Kasumi-1 (cell line): ENCODE results near the gene FCGR3B.
"Not testable (repeated sequence)": the region's sequence is repeated elsewhere in the genome, so short reads cannot be mapped to it uniquely, and the experiment has no call there.

ENCODE experiments used
- DNase-seq, 2 experiments: peaks; one replicate each; lab custom pipeline; 2025; lab: John Stamatoyannopoulos, UW

FCGR3B gene

DNA sequence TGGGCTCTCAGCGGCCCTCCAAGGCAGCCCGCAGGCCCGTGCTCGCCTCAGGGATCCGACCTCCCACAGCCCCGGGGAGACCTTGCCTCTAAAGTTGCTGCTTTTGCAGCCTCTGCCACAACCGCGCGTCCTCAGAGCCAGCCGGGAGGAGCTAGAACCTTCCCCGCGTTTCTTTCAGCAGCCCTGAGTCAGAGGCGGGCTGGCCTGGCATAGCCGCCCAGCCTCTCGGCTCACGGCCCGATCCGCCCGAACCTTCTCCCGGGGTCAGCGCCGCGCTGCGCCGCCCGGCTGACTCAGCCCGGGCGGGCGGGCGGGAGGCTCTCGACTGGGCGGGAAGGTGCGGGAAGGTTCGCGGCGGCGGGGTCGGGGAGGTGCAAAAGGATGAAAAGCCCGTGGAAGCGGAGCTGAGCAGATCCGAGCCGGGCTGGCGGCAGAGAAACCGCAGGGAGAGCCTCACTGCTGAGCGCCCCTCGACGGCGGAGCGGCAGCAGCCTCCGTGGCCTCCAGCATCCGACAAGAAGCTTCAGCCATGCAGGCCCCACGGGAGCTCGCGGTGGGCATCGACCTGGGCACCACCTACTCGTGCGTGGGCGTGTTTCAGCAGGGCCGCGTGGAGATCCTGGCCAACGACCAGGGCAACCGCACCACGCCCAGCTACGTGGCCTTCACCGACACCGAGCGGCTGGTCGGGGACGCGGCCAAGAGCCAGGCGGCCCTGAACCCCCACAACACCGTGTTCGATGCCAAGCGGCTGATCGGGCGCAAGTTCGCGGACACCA, 25.0 kb downstream of the FCGR3B start:
- DNase-seq = not testable (repeated sequence)

DNA sequence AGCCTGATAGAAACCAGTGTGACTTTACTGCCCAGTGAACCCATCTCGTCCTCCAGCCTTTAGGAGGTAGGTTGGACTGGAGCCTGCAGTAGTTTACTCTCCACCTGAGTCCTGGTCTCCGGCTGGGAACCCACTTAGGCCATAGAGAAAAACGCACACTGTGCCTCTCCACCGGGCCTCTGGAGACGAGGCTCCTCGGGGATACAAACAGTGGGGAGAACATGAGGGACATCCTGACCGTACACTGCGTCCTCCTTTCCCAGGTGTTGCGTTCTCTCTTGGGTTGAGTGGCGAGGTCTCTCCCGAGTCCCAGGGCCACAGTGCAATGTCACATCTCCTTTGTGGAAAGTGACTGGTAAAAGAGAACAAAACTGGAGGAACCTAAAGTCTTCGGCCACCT, 26.0 kb downstream of the FCGR3B start:
- not testable (repeated sequence) for DNase-seq

DNA sequence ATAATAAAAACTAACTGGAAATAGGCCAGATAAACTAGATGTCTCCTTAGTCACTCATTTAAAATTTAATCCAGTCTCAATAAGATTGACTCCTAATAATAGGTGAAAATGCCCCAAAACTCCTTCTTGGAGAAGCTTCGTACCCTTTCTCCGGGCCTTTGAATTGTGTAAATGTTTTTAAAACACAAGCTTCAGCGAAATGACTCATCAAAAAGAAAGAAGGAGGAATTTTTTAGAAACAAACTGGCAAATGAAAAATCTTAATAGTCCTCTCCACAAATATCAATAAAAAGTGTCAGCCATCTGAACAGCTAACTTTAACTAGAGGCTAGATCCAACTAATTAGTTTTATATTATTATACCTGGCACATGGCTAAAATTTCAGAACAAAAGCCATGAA, 33.9 kb downstream of the FCGR3B start:
- not testable (repeated sequence) for DNase-seq

DNA sequence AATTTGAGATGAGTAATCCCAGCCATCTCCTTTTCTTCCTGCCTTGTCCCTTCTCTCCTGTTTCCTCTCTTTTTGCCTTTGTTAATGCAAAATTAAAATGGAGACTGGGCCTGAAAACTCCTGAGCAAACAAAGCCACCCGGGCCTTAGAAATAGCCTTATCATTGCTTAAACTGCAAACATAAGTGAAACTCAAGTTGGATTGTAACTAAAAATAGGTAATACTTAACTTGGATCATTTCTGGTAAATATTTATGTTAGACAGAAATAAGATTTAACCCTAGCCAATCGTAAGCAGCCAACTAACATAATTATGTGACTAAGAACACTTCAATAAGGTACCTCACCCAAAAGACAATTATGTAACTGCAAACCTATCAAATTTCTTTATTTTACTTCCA, 35.4 kb downstream of the FCGR3B start:
- not testable (repeated sequence) for DNase-seq

DNA sequence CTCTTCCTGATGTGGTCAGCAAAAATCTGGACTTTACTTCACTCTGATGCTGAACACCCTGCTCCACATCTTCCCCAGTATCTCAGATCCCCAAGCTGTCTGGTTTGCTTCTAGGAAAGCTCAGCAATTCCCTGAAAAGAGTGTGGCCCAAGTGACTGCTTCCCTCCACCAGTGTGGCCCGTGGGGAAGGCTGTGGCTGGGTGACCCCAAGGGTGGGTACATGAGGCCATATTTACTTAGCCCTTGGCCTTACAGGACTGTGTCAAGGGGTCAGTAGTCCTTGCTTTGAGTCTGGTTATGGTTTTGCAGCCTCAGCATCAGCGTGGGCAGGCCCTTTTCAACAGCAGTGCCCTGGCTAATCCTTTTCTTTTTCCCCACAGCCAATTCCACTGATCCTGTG, 35.8 kb downstream of the FCGR3B start:
- DNase-seq = not testable (repeated sequence)

DNA sequence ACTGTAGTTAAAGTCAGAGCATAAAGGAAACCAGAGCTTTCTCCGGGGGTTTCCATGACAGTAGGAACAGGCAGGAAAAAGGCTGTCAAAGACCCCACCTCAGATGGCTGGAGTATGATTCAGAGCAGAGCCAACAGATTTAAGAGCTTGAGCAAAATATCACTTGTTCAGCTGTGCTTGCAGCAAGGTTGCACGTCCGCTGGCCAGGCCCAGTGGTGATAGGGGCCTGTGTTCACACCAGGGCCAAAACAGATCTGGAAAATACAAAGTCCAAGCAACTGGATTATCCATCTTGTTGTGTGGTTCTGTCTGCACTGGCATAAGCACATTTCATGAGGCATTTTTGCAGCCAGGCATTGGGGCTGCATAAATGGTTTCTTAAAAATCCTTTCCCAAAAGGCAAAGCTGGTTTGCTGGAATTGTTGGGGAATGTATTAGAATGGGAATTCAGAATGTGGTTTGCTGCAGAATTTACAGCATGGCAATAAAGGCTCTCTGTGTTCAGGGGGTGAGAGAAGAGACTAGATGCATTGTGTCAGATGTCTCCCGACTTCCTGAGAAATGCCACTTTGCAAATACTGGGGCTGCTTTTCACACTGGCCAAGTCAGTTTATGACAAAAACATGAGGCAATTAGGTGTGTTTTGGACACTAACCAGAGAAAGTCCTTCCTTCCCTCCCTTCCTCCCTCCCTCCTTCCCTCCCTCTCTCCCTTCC, 36.5 kb downstream of the FCGR3B start:
- not testable (repeated sequence) for DNase-seq

DNA sequence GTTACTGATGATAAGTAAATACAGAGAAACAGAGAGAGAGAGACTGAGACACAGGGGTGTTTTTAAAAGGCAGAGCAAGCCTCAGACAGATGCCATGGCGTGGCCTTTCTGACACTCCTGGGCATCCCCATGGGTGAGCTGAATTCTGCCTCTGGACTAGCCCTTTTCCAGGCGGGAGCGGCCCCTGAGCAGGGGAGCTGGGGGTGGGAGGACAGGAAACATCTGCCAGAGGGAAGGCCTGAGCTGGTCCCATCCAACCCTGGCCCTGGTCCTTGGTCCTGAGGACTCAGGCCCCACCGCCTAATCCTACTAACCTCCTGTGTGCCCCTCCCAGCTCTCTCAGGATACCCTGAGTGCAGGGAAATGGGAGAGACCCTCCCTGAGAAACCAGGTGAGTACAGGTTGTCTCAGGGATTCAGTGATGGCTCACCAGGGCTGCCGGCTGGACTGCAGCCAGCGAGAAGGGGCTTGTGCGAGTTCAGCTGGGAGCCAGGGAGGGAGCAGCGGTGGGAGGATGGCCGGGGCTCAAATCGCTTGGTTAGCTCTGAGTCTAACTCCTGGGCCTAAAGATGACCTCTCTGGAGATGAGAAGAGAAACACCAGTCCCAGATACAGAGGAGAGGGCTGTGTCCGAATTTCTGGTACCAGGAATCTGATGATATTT, 37.8 kb downstream of the FCGR3B start:
- DNase-seq = not testable (repeated sequence)

DNA sequence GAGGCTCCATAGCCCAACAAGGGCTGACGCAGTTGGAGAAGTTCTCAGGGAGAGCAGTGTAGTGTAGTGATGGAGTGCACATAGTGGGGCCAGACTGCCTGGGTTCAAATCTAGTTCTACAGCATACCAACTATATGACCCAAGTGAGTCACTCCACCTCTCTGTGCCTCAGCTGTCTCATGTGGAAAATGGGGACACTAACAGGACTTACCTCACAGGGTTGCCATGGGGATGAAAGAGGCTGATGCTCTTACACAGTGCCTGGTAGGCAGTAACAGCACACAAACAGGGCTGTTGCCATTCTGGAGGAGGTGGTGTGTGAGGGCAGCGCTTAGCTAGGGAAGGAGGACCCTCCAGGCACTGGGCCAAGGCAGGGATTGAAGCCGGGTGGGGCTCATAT, 38.4 kb downstream of the FCGR3B start:
- DNase-seq = not testable (repeated sequence)

DNA sequence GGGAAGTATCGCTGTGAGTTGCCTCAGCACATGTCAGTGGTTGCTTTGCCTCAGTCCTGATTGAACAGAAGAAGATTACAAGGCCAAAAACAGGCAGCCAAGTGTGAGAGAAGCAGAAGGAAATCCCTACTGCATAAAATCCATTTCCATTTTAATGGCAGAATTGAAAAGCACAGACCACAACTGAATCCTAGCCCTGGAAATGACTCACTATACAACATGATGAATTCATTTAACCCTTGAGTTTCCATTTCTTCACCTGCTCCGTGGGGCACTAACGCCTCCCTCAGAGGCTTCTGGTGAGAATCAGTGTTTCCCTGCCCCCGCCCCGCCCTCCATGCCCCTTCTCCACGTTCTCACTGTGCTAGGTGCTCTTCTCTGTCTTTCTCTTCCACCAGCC, 41.1 kb downstream of the FCGR3B start:
- not testable (repeated sequence) for DNase-seq

DNA sequence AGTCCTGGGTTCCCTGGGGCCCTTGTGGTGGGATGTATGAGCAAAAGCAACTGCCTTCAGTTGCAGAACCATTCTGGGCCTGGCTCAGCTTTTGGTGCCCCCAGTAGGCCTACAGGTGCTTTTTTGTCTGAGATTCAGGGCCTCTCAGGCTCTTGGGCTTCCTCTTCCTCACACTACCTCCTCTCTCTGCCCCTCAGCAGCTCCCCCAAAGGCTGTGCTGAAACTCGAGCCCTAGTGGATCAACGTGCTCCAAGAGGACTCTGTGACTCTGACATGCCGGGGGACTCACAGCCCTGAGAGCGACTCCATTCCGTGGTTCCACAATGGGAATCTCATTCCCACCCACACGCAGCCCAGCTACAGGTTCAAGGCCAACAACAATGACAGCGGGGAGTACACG, 41.6 kb downstream of the FCGR3B start:
- not testable (repeated sequence) for DNase-seq

DNA sequence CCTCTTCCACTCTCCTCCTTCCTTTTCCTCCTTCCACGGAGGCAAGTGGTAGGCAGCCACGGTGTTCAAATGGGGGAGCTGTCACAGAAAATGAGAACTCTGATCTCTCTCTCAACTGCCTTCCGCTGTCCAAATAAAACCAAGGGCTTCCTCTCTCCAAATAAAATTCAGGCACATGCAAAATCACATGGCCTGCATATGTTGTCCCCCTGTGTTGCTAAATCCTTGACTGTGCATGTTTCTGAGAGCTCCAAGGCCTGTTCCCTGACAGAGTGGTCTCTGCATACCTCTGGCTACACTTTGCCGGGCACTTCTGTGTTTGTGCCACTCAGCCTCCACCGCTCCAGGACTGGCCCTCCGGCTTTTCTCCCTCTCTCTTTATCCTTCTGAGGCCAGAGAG, 42.4 kb downstream of the FCGR3B start:
- not testable (repeated sequence) for DNase-seq

DNA sequence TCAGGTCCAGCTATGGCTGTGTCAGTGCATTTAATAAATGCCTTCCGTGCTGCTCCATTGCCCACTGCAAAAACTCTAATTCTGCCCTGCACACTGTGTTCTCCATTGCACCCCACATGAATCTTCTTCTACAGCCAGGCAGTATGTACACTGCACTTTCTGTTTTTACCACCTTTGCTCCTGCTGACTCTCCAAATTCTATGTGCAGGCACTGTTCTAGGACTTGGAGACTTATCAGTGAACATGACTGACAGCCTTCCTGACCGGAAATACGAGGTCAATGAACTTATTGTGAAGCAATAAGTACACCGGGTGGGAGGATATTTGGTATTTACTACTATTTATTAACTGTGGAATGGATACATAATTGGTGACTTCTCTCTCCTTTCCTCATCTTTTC, 48.1 kb downstream of the FCGR3B start:
- DNase-seq = not testable (repeated sequence)

DNA sequence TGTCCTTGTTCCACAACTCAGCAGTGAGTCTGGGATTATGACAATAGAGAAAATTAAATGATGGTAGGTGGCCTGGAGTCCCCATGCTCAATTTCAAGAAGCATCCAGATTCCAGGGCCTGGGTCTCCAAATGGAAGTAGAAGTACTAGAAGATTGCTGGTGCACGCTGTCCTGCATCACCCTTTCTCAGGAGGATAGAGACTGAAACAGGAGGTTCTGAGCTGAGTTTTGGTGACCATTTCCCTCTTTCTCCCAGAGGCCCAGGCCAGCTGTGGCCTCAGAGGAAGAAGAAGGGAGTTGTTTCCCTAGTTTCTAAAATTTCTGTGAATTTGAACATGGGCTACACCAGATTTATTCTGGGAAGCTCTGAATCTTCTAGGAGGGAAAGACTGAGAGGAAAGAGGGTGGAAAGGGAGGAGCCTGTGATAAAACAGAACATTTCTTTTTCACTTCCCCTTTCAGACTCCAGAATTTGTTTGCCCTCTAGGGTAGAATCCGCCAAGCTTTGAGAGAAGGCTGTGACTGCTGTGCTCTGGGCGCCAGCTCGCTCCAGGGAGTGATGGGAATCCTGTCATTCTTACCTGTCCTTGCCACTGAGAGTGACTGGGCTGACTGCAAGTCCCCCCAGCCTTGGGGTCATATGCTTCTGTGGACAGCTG, 50.0 kb downstream of the FCGR3B start:
- not testable (repeated sequence) for DNase-seq

DNA sequence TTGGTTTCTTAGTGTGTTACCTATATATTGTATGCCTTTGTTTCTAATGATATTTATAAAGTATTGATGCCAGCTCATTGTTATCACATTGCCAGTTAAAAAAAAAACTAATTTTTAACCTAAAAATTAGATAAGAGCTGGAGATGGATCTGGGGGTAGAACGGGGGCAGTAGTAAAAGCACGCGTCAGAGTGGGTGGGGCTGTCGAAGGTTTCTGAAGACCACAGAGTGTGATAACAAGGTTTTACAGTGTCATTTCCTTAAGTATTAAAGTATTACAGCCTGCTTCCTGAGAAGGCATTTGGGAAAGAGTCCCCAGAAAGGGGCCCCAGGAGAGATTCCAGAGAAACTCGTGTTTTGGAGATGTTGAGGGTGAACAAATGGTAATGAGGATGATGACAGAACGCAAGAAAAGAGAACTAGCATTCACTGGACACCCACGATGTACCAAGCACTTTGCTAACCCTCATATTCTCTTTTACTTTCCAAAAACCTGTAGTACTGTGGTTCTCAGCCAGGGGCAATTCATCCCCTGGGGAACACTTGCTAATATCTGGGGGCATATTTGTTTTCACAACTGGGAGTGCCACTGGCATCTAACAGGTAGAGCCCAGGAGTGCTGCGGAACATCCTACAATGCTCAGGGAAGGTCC, 51.0 kb downstream of the FCGR3B start:
- not testable (repeated sequence) for DNase-seq

DNA sequence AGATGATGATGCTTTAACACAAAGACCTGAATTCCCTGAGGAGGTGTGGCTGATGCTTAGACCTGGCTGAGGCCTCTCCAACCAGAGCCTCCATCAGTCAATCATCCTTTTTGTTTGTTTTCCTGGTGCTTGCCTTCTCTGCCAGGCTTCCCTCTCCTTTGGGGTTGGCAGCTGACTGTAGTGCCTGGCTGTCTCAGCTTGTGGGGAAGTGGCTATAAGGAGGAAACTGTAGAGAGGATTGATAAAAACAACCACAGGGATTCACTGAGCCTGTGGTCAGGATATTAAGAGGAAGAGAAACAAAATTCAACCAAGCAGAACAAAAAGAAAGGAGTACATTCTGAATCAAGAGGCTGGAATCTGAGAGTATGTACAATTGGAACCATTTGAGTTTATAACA, 54.3 kb downstream of the FCGR3B start:
- not testable (repeated sequence) for DNase-seq
